ENCODE measurements around the gene DCAF17. TPM values are rescaled to one million over a fixed set of nuclear protein-coding genes. Genes with fewer than 3 reads are reported as not detected.
A peak's percentile ranks its signal among the peaks of the same experiment; 100 is the strongest.

Gene DCAF17
- total RNA-seq, 2 donors from 2014 or later, result 22.7 to 31.7 TPM

GRCh38 chr2:171432969-171433762 lies 860 bp upstream of the DCAF17 start:
- H3K27me3 ChIP-seq (ENCODE audit: control insufficient read depth, insufficient read depth, low read length, poor library complexity, severe bottlenecking), result no peaks in the 10 kb centered on the region
- 36 to 61% methylated on average over 7 to 20 of the region's 20 CpGs for WGBS, 2 experiments (ENCODE audit: insufficient coverage in 1 of 2, insufficient read length in 1 of 2)
- H3K4me3 ChIP-seq (ENCODE audit: low read length), result peak overlapping the region; percentile 79
- peaks cover 31% of the 10 kb centered on the region for H3K36me3 Mint-ChIP-seq (ENCODE audit: low read depth)
- H3K9me3 ChIP-seq (ENCODE audit: control insufficient read depth, low read length), result peaks cover 29% of the 10 kb centered on the region
- H3K9ac ChIP-seq (ENCODE audit: extremely low read depth, low read length, poor library complexity, severe bottlenecking), result peak overlapping the region; percentile 37
- peaks cover 2% of the 10 kb centered on the region for H3K9me3 Mint-ChIP-seq
- no peak overlapping the region for H3K27ac ChIP-seq (ENCODE audit: low read depth, low read length)
- peak overlapping the region; percentile 83 for H3K27ac Mint-ChIP-seq
- DNase-seq, result peak; percentile 64
- H3K4me1 ChIP-seq (ENCODE audit: control insufficient read depth, insufficient read depth, low read length), result no peaks in the 10 kb centered on the region
- H3K27me3 Mint-ChIP-seq (ENCODE audit: insufficient read depth), result no peaks in the 10 kb centered on the region
- H3K4me1 Mint-ChIP-seq, result peaks cover 39% of the 10 kb centered on the region
- peak overlapping the region; percentile 68 for H3K4me3 Mint-ChIP-seq
- peaks cover 26% of the 10 kb centered on the region for H3K36me3 ChIP-seq (ENCODE audit: control insufficient read depth, insufficient read depth, low read length)
- TF ChIP-seq CTCF (conservative IDR thresholded peaks at IDR 0.05), result no peak

- peaks cover 35% of the 10 kb centered on the region for H3K4me1 Mint-ChIP-seq
- no peaks in the 10 kb centered on the region for H3K4me1 ChIP-seq (ENCODE audit: control insufficient read depth, insufficient read depth, low read length)
- 0% methylated on average over 5 to 15 of the region's 15 CpGs for WGBS, 2 experiments (ENCODE audit: insufficient coverage in 1 of 2, insufficient read length in 1 of 2)
- peak within 1 kb of the TSS; percentile 79 for H3K4me3 ChIP-seq (ENCODE audit: low read length)
- H3K36me3 ChIP-seq (ENCODE audit: control insufficient read depth, insufficient read depth, low read length), result peaks cover 31% of the 10 kb centered on the region
- H3K27me3 Mint-ChIP-seq (ENCODE audit: insufficient read depth), result no peaks in the 10 kb centered on the region
- H3K27ac Mint-ChIP-seq, result peak within 1 kb of the TSS; percentile 97
- H3K36me3 Mint-ChIP-seq (ENCODE audit: low read depth), result peaks cover 36% of the 10 kb centered on the region
- no peaks in the 10 kb centered on the region for H3K27me3 ChIP-seq (ENCODE audit: control insufficient read depth, insufficient read depth, low read length, poor library complexity, severe bottlenecking)
- TF ChIP-seq CTCF (conservative IDR thresholded peaks at IDR 0.05), result peak; percentile 79
- H3K9me3 Mint-ChIP-seq, result peaks cover 2% of the 10 kb centered on the region
- H3K9me3 ChIP-seq (ENCODE audit: control insufficient read depth, low read length), result peaks cover 29% of the 10 kb centered on the region
- H3K4me3 Mint-ChIP-seq, result peak within 1 kb of the TSS; percentile 68
- H3K9ac ChIP-seq (ENCODE audit: extremely low read depth, low read length, poor library complexity, severe bottlenecking), result peak within 1 kb of the TSS; percentile 55
- no peak for DNase-seq
- H3K27ac ChIP-seq (ENCODE audit: low read depth, low read length), result peak within 1 kb of the TSS; percentile 82
Measured at GRCh38 chr2:171433763-171434012, 338 bp upstream of the DCAF17 start, which contains the start of gene METTL8. TSS of gene METTL8 (minus strand) at chr2:171433990. CDS start at chr2:171392185, 41,805 bp downstream.

- Histone ChIP-seq H3K9me3 (ENCODE audit: control insufficient read depth, low read length) (peaks cover 20% of the 10 kb centered on the region), H3K9ac (ENCODE audit: extremely low read depth, low read length, poor library complexity, severe bottlenecking) (no peak overlapping the region), H3K4me3 (ENCODE audit: low read length) (peak overlapping the region; percentile 79), H3K36me3 (ENCODE audit: control insufficient read depth, insufficient read depth, low read length) (peaks cover 46% of the 10 kb centered on the region), H3K27me3 (ENCODE audit: control insufficient read depth, insufficient read depth, low read length, poor library complexity, severe bottlenecking) (no peaks in the 10 kb centered on the region), H3K4me1 (ENCODE audit: control insufficient read depth, insufficient read depth, low read length) (no peaks in the 10 kb centered on the region), H3K27ac (ENCODE audit: low read depth, low read length) (no peak overlapping the region)
- 95% methylated on average over 1 of the region's 1 CpG; no CpG with 5 or more reads in 1 of the 2 experiments for WGBS, 2 experiments (ENCODE audit: insufficient coverage in 1 of 2, insufficient read length in 1 of 2)
- H3K4me1 Mint-ChIP-seq, result peaks cover 22% of the 10 kb centered on the region
- no peak overlapping the region for H3K4me3 Mint-ChIP-seq
- no peaks in the 10 kb centered on the region for H3K27me3 Mint-ChIP-seq (ENCODE audit: insufficient read depth)
- TF ChIP-seq CTCF (conservative IDR thresholded peaks at IDR 0.05), result no peak
- H3K27ac Mint-ChIP-seq, result no peak overlapping the region
- no peak for DNase-seq
- H3K9me3 Mint-ChIP-seq, result peaks cover 2% of the 10 kb centered on the region
- H3K36me3 Mint-ChIP-seq (ENCODE audit: low read depth), result peaks cover 50% of the 10 kb centered on the region
Measured at GRCh38 chr2:171436307-171436706, 2.3 kb downstream of the DCAF17 start.

Measured in endodermal cell (in vitro differentiated cells).